Ammon's horn (tissue), 1 donor: ENCODE measurements around the gene ICAM1.
"Not testable (repeated sequence)": the region's sequence is repeated elsewhere in the genome, so short reads cannot be mapped to it uniquely, and the experiment has no call there.

Source experiments
- DNase-seq: peaks from one replicate; pipeline ENCODE4 v3.0.0-alpha.2; 2016; ENCODE audit warnings: low spot score

ICAM1 gene, protein sequence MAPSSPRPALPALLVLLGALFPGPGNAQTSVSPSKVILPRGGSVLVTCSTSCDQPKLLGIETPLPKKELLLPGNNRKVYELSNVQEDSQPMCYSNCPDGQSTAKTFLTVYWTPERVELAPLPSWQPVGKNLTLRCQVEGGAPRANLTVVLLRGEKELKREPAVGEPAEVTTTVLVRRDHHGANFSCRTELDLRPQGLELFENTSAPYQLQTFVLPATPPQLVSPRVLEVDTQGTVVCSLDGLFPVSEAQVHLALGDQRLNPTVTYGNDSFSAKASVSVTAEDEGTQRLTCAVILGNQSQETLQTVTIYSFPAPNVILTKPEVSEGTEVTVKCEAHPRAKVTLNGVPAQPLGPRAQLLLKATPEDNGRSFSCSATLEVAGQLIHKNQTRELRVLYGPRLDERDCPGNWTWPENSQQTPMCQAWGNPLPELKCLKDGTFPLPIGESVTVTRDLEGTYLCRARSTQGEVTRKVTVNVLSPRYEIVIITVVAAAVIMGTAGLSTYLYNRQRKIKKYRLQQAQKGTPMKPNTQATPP

DNA sequence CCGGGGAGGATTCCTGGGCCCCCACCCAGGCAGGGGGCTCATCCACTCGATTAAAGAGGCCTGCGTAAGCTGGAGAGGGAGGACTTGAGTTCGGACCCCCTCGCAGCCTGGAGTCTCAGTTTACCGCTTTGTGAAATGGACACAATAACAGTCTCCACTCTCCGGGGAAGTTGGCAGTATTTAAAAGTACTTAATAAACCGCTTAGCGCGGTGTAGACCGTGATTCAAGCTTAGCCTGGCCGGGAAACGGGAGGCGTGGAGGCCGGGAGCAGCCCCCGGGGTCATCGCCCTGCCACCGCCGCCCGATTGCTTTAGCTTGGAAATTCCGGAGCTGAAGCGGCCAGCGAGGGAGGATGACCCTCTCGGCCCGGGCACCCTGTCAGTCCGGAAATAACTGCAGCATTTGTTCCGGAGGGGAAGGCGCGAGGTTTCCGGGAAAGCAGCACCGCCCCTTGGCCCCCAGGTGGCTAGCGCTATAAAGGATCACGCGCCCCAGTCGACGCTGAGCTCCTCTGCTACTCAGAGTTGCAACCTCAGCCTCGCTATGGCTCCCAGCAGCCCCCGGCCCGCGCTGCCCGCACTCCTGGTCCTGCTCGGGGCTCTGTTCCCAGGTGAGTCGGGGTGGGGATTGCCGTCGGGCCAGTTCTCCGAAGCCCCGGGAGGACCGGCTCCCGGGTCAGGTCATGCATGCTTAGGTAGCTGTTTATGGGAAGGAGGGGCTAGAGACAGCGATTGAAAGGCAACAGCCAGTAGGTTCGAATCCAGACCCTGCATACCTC, at the start of gene ICAM1:
Gene ICAM1, plus strand, starts transcription at position 505 of the 779 bp plus-strand sequence. Its CDS starts 40 bp downstream, at position 545.
- peak; percentile 48 for DNase-seq

DNA sequence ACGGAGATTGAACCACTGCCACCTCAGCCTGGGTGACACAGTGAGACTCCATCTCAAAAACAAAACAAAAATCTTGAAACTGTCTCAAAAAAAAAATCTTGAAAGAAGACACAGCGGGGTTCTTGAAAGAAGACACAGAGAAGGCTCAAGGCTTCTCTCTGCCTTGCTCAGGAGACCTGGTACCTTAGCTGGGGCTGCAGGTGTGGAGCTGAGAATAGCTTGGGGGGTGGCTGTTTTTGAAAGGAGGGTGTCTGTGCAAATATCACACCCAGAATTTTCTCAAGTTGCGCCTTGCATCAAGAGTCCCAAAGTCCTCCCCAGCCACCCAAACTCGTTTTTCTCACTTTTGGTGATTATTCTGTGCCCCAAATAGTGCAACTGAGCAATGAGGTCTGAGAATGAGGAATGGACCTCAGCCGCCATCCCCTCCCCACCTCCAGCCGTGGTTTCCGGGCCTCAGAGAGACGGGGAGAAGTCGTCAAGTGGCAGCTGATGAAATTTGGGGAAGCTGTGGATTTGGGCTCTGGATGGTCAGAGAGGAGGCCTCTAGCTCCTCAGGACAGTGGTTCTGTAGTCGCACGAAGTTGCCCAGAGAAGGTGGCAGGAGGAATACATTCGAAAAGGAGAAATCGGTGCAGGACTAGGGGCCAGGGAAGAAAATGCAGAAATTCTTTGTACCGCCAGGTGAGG, 48.6 kb upstream of the ICAM1 start:
- DNase-seq: peak; percentile 20

DNA sequence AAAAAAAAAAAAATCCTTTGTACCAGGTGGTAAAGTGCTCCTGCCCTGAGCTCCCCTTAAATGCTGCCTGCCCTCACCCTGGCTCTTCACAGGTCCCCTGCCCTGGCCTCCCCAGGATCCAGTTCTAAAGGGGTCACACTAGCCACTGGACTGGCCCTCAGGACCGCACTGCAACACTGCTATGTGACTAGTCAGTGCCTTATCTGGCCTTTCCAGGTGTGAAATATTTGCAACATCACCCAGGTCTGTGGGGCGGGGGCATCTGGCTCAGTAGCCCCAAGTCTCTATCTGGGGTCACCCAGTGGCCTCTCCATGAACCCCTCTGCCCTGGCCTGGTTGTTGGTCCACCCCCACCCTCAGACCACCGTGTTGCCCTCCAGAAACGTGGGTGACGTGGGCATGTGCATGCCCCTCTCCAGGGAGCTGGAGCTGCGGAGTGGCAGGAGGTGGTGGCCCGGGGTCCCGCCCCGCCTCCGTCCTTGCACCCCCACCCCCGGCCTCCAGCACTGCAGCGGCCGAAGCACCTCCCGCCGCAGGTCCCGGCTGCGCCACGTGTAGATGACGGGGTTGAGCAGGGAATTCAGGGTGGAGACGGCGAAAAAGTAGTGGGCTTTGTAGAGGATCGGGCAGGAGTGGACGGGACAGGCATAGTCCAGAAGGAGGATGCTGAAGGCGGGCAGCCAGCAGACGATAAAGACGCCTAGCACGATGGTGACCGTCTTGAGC, 47.3 kb upstream of the ICAM1 start:
- no peak for DNase-seq

DNA sequence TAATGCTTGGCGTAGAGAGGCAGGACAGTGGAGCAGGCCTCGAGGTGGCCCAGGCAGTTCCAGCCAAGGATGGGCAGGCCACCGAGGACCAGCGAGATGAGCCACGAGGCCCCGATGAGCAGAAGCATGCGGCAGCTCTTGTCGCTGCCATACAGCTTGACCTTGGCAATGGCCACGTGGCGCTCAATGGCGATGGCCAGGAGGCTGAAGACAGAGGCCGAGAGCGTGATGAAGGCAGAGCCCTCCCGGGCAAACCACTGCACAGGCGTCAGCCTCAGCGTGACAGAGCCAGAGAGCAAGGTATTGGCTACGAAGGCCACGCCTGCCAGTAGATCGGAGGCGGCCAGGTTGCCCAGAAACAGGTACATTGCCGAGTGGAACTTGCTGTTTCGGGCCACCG, 46.6 kb upstream of the ICAM1 start:
- DNase-seq: no peak

GRCh38 chr19:10226021-10226375, 44.9 kb upstream of the ICAM1 start:
- no peak for DNase-seq

DNA sequence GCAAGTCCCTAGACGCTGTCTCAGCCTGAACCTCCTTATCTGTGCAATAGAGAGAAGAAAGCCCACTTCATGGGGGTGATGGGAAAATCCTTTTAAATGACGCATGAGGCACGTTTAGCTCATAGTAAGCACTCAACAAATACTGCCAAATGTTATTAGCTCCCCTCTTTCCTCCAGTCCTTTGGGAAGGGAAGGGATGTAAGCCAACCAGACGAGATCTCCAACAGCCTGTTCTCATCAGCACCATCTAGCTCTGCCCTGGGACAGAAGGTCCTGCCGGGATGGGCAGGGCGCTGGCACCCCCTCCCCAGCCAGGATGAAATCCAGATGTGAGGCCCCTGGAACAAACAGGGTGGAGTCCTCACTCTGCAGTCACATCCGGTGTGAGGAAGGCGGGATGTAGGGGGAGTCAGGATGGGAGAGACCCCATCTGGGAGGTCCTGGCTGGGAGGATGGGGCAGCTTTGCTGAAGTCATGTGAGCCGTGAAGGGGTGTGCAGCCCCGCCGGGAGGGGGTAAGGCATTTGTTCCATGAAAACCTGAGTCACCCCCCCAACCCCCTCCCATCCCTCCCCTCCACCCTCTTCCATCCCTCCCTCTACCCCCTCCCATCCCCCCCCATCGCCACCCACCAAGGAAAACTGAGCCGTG, 44.4 kb upstream of the ICAM1 start:
- DNase-seq: peak; percentile 37

DNA sequence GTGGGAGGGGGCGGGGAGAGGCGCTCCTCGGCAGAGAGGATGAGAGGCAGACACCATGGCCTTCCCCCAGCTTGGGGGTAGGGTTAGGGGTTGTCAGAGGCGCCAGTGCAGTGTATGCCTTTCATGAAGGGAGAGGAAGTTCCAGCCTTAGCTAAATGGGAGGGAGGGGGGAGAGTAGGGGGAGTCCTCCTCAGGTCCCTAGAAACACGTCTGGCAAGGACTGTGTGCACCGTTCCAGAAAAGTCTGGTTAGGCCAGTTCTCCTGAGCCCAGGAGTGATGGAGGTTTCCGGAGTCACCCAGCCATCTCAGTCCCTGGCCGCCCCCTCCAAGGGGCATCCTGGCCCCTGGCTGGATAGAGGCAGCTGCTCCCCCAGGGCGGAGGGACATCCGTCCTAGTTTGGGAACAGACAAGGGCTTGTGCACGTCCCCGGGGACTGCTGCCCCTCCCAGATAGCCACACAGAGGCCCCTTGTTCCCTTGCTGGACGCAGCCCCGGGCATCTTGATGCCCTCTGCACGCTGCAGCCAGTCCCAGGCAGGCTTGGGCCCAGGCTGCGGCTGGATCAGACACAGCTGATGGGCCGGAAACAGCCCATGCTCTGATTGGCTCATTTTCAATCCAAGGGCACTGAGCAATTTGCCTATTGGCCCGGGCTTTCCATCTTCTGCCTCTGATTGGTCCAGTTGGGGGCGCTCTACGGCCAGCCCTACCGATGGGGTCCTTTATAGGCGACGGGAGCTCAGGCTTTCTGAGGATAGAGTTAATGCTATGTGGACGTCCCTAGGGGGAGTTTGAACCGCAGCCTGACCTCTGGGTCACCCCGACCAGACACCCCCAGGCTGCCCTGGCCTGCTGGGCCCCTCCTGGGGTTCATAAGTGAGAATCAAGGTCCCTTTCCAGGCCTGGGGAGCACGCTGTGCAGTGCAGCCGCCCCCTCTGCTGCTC, 43.6 kb upstream of the ICAM1 start:
- peak; percentile 97 for DNase-seq

DNA sequence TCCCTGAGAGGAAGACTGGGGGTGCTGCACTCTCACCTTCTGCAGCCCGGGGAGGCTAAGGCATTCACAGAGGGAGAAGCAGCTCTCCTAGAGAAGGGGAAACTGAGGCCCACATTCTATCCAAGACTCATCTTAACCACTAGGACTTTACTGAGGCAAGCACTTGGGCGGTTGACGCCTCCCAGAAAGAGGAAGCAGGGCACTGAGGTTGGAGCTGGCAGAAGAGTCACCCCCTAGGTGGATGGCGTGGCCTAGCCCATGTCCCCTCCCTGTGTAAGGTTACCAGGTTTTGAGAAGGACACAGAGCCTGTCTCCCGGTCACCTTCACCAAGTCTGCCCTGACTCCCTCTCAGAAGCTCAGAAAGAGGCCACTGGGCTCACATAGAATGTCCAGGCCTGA, 42.5 kb upstream of the ICAM1 start:
- DNase-seq: no peak

DNA sequence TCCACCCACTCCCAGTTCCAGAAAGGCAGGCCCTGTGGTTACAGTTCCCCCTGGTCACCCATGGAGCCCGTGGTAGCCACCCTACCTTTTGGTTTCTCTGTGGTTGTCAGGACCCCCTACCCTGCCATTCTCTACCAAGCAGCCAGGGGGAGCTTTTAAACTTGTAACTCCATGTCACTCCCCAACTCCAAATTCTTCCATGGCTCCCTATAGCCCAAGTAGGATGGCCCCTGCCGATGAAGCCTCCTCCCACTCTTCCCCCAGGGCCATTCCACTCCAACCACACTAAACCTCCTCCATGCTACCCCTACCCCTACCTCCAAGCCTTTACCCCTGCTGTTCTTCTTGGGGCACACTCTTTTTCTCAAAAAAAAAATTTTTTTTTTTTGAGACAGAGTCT, 42.0 kb upstream of the ICAM1 start:
- no peak for DNase-seq

GRCh38 chr19:10230173-10230860, 40.6 kb upstream of the ICAM1 start:
- no peak for DNase-seq

GRCh38 chr19:10230861-10231611, 39.9 kb upstream of the ICAM1 start, which contains the start of gene S1PR2:
Gene S1PR2, minus strand, starts transcription at chr19:10231331. Its CDS starts 6,426 bp downstream, at chr19:10224905.
- DNase-seq: peak; percentile 22

- no peak for DNase-seq
These were observed 39.2 kb upstream of the ICAM1 start for GRCh38 chr19:10231612-10232228.

DNA sequence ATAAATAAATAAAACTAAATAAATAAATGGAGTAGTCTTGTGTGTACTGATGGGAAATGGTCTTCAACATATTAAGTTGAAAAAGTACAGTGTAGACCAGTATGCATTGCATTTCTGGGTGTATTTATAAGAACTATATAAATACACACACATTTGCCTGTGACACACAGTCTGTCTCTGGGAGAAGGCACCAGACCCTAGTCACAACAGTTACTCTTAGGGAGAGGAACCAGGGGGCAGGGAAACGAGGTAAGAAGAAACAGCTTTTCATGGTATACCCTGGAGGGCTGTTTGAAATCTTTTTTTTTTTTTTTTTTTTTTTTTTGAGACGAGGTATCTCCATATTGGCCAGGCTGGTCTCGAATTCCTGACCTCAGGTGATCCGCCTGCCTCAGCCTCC, 37.0 kb upstream of the ICAM1 start:
- DNase-seq: no peak

GRCh38 chr19:10235003-10235402, 35.9 kb upstream of the ICAM1 start:
- no peak for DNase-seq

- DNase-seq: not testable (repeated sequence)
These were observed 35.5 kb upstream of the ICAM1 start for GRCh38 chr19:10235409-10235808.

DNA sequence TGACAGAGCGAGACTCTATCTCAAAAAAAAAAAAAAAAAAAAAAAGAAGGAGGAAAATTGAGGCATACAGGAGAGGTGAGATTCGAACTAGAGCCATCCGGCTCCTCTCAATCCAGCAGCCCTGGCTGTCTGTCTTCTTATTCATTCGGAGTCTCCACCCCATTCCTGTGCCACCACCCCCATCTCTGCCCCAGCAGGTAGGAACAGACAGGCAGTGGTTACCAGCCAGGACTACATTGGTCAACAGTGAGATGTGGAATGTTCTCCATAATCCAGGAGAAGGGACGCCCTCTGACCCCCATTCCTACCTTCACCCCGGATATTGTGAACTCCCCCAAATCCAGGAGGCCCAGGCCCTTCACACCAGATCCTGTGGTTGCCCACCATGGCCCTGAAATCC, 33.2 kb upstream of the ICAM1 start:
- no peak for DNase-seq

DNA sequence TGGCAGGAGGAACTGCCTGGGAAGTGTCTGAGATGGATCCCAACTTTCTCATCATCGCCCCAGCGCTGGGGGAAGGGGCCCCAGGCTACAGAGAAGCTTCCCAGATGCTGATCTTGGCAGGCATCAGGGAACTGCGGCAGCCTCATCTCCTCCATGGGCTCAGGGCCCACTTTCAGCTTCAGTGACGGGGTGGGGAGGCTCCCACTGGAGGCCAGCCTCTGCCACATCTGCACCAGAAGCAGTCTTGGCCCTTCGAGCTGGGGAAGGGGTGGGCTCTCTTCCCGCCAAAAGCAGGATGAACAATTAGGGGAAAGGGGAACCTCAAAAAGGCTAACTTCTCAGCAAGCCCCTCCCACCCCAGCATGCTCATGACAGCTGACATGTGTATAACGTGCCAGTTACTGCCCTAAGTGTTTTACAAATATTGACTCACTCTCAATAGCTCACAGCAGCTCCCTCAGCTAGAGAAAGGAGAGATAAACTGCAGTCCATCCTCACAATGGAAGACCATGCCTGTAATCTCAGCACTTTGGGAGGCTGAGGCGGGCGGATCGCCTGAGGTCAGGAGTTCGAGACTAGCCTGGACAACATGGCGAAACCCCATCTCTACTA, 32.6 kb upstream of the ICAM1 start:
- no peak for DNase-seq
